Esophagus (tissue), 2 donors: ENCODE measurements around the gene ATP1A1. TPM values are rescaled to one million over a fixed set of nuclear protein-coding genes. Genes with fewer than 3 reads are reported as not detected.

Source experiments
- H3K27ac ChIP-seq, 2 donors: one replicate each; pipeline ENCODE4 v1.5.1; 2013; ENCODE audit warnings: low read depth in 2 of 2, mild to moderate bottlenecking in 2 of 2, inconsistent platforms in 1 of 2, low read length in 1 of 2, moderate library complexity in 1 of 2
- H3K27me3 ChIP-seq, 2 donors: one replicate each; pipeline ENCODE4 v1.6.1; 2013; ENCODE audit warnings: low read length in 2 of 2, control low read depth in 1 of 2, mild to moderate bottlenecking in 1 of 2; ENCODE audit not compliant: insufficient read depth in 2 of 2, control insufficient read depth in 1 of 2
- H3K36me3 ChIP-seq, 2 donors: one replicate each; pipeline ENCODE4 v1.6.1; 2013; ENCODE audit warnings: low read length in 1 of 2; ENCODE audit not compliant: control insufficient read depth in 2 of 2, insufficient read depth in 2 of 2
- H3K4me1 ChIP-seq, 2 donors: one replicate each; pipeline ENCODE4 v1.6.1; 2013; ENCODE audit warnings: low read length in 1 of 2; ENCODE audit not compliant: control insufficient read depth in 2 of 2, insufficient read depth in 2 of 2
- H3K4me3 ChIP-seq, 2 donors: one replicate each; pipeline ENCODE4 v1.5.1; 2013; ENCODE audit warnings: low read length in 2 of 2, mild to moderate bottlenecking in 2 of 2, low read depth in 1 of 2, moderate library complexity in 1 of 2
- H3K9me3 ChIP-seq, 2 donors: one replicate each; pipeline ENCODE4 v1.6.1; 2013; ENCODE audit warnings: mild to moderate bottlenecking in 2 of 2, low read depth in 1 of 2, low read length in 1 of 2, moderate library complexity in 1 of 2; ENCODE audit not compliant: control insufficient read depth in 2 of 2, insufficient read depth in 1 of 2
- WGBS, 2 donors: extraction: QIAGEN DNeasy Blood & Tissue Kit; methylation state at CpG; one replicate each; pipeline ENCODE4 v1.1.7; 2013; 5-methylcytosine and 5-hydroxymethylcytosine counted together
- polyA plus RNA-seq, 2 donors: library from polyadenylated mRNA; stranded (reverse); fragments of 200-250 nt; gene quantifications; one replicate each; pipeline ENCODE4 v1.2.3, GENCODE V29; 2013
- donor health status: healthy with polysubstance abuse.
- donor health status: Bipolar disorder and iron deficiency.

Gene ATP1A1
- polyA plus RNA-seq, 2 donors = 117 to 196 TPM

- Histone ChIP-seq H3K9me3 (no peaks in the 10 kb centered on the region), H3K4me1 (peaks cover 0 to 2% of the 10 kb centered on the region in 2 donors), H3K36me3 (no peaks in the 10 kb centered on the region), H3K27me3 (no peaks in the 10 kb centered on the region), H3K27ac (no peak overlapping the region), H3K4me3 (no peak overlapping the region)
- 63 to 64% methylated on average over 5 of the region's 5 CpGs for WGBS, 2 donors
Observed at GRCh38 chr1:116365353-116365780, 7.7 kb upstream of the ATP1A1 start.

GRCh38 chr1:116365857-116366256 is 7.2 kb upstream of the ATP1A1 start:
- 62 to 69% methylated on average over 5 of the region's 5 CpGs for WGBS, 2 donors
- Histone ChIP-seq H3K4me1 (peaks cover 0 to 2% of the 10 kb centered on the region in 2 donors), H3K27me3 (no peaks in the 10 kb centered on the region), H3K36me3 (no peaks in the 10 kb centered on the region), H3K27ac (no peak overlapping the region), H3K4me3 (no peak overlapping the region), H3K9me3 (no peaks in the 10 kb centered on the region)

- Histone ChIP-seq H3K36me3 (no peaks in the 10 kb centered on the region), H3K27ac (no peak overlapping the region), H3K4me3 (no peak overlapping the region), H3K9me3 (no peaks in the 10 kb centered on the region), H3K27me3 (no peaks in the 10 kb centered on the region), H3K4me1 (peaks cover 0 to 2% of the 10 kb centered on the region in 2 donors)
- 93 to 95% methylated on average over 3 of the region's 3 CpGs for WGBS, 2 donors
Observed at GRCh38 chr1:116367256-116367945, 5.6 kb upstream of the ATP1A1 start.

GRCh38 chr1:116368241-116368640 is 4.8 kb upstream of the ATP1A1 start:
- no peaks in the 10 kb centered on the region for H3K27me3 ChIP-seq
- H3K36me3 ChIP-seq = no peaks in the 10 kb centered on the region
- 65 to 69% methylated on average over 2 of the region's 2 CpGs for WGBS, 2 donors
- H3K4me1 ChIP-seq = peaks cover 0 to 2% of the 10 kb centered on the region in 2 donors
- H3K9me3 ChIP-seq = no peaks in the 10 kb centered on the region
- H3K27ac ChIP-seq = no peak overlapping the region
- no peak overlapping the region for H3K4me3 ChIP-seq

GRCh38 chr1:116370181-116370580 is 2.9 kb upstream of the ATP1A1 start:
- no peaks in the 10 kb centered on the region for H3K9me3 ChIP-seq
- H3K4me3 ChIP-seq = no peak overlapping the region
- peaks cover 0 to 2% of the 10 kb centered on the region in 2 donors for H3K4me1 ChIP-seq
- no peaks in the 10 kb centered on the region for H3K36me3 ChIP-seq
- no peak overlapping the region for H3K27ac ChIP-seq
- WGBS, 2 donors = 33 to 50% methylated on average over 2 of the region's 2 CpGs
- H3K27me3 ChIP-seq = no peaks in the 10 kb centered on the region

GRCh38 chr1:116371752-116372151 is 1.3 kb upstream of the ATP1A1 start:
- no peaks in the 10 kb centered on the region for H3K36me3 ChIP-seq
- H3K4me3 ChIP-seq = no peak overlapping the region

GRCh38 chr1:116372191-116372590 is 853 bp upstream of the ATP1A1 start:
- H3K27ac ChIP-seq = peak overlapping the region; percentile 84 to 98
- H3K4me3 ChIP-seq = peak overlapping the region; percentile 65 to 91
- 25 to 28% methylated on average over 11 of the region's 11 CpGs for WGBS, 2 donors
- H3K36me3 ChIP-seq = no peaks in the 10 kb centered on the region
- H3K9me3 ChIP-seq = no peaks in the 10 kb centered on the region
- H3K27me3 ChIP-seq = no peaks in the 10 kb centered on the region
- peaks cover 0 to 2% of the 10 kb centered on the region in 2 donors for H3K4me1 ChIP-seq

More at GRCh38 chr1:116371752-116372151, 1.3 kb upstream of the ATP1A1 start:
- H3K4me1 ChIP-seq = peaks cover 0 to 2% of the 10 kb centered on the region in 2 donors
- WGBS, 2 donors = 59 to 63% methylated on average over 1 of the region's 1 CpG
- H3K27ac ChIP-seq = no peak overlapping the region
- H3K27me3 ChIP-seq = no peaks in the 10 kb centered on the region
- no peaks in the 10 kb centered on the region for H3K9me3 ChIP-seq

GRCh38 chr1:116373431-116374352 is 648 bp downstream of the ATP1A1 start:
- WGBS, 2 donors = 1% methylated on average over 67 to 84 of the region's 84 CpGs
- Histone ChIP-seq H3K27me3 (no peaks in the 10 kb centered on the region), H3K9me3 (no peaks in the 10 kb centered on the region), H3K27ac (peak overlapping the region; percentile 84 to 98), H3K4me1 (no peaks in the 10 kb centered on the region), H3K4me3 (peak overlapping the region; percentile 65 to 91), H3K36me3 (no peaks in the 10 kb centered on the region)

- H3K36me3 ChIP-seq = no peaks in the 10 kb centered on the region
- H3K27ac ChIP-seq = peak overlapping the region; percentile 84 to 98
- H3K4me1 ChIP-seq = peaks cover 4% of the 10 kb centered on the region in 2 donors
- H3K27me3 ChIP-seq = no peaks in the 10 kb centered on the region
- WGBS, 2 donors = 9 to 11% methylated on average over 26 of the region's 26 CpGs
- H3K9me3 ChIP-seq = no peaks in the 10 kb centered on the region
- H3K4me3 ChIP-seq = peak overlapping the region; percentile 65 to 91
Observed at GRCh38 chr1:116374353-116375147, 1.5 kb downstream of the ATP1A1 start.
